Measurements from ENCODE around the gene TACC2. TPM values are rescaled to one million over a fixed set of nuclear protein-coding genes. Genes with fewer than 3 reads are reported as not detected.
A peak's percentile ranks its signal among the peaks of the same experiment; 100 is the strongest.

The TACC2 gene
- total and polyA plus RNA-seq, 12 donors, result 68.1 to 451 (median 364) TPM

- Histone ChIP-seq H3K27ac (no peak overlapping the region), H3K4me1 (peaks cover 1 to 17% (median 3%) of the 10 kb centered on the region in 9 donors), H3K27me3 (no peaks in the 10 kb centered on the region), H3K36me3 (no peaks in the 10 kb centered on the region), H3K9me3 (no peaks in the 10 kb centered on the region), H3K4me3 (no peak overlapping the region)
- TF ChIP-seq CTCF (IDR thresholded peaks at IDR 0.05), result no peak
- ATAC-seq (no peak), DNase-seq (no peak)
- WGBS, 2 donors, result 75 to 76% methylated on average over 8 of the region's 8 CpGs
- intact Hi-C loops (cut with DNase I), result loop anchor here in 2 of 10 donors (5.0 to 10.0 kb wide), 2 partner anchors 421 to 423 kb away; no protein-coding TSS in a partner anchor
These were observed 292.8 kb downstream of the TACC2 start for GRCh38 chr10:122281751-122282150.

GRCh38 chr10:122282253-122282671 is 293.3 kb downstream of the TACC2 start:
- no peak for TF ChIP-seq CTCF (IDR thresholded peaks at IDR 0.05)
- peaks cover 3 to 22% (median 7%) of the 10 kb centered on the region in 9 donors for H3K4me1 ChIP-seq
- H3K4me3 ChIP-seq, result no peak overlapping the region
- 68 to 71% methylated on average over 9 of the region's 9 CpGs for WGBS, 2 donors
- ATAC-seq (peak in 4 of 8 donors; percentile 10 to 46 (median 28)), DNase-seq (peak in 1 of 2 donors; percentile 43)
- H3K27ac ChIP-seq, result peak overlapping the region in 1 of 10 donors; percentile 30
- H3K36me3 ChIP-seq, result no peaks in the 10 kb centered on the region
- intact Hi-C loops (cut with DNase I), result loop anchor here in 2 of 10 donors (5.0 to 10.0 kb wide), 2 partner anchors 420 to 423 kb away; no protein-coding TSS in a partner anchor
- H3K9me3 ChIP-seq, result no peaks in the 10 kb centered on the region
- H3K27me3 ChIP-seq, result no peaks in the 10 kb centered on the region

GRCh38 chr10:122282909-122283308 is 293.9 kb downstream of the TACC2 start:
- ATAC-seq (no peak), DNase-seq (no peak)
- H3K4me1 ChIP-seq, result peaks cover 3 to 28% (median 13%) of the 10 kb centered on the region in 9 donors
- intact Hi-C loops (cut with DNase I), result loop anchor here in 2 of 10 donors (5.0 to 10.0 kb wide), 2 partner anchors 419 to 422 kb away; no protein-coding TSS in a partner anchor
- H3K9me3 ChIP-seq, result no peaks in the 10 kb centered on the region
- H3K27me3 ChIP-seq, result no peaks in the 10 kb centered on the region
- H3K4me3 ChIP-seq, result no peak overlapping the region
- H3K27ac ChIP-seq, result peak overlapping the region in 2 of 10 donors; percentile 5 to 30
- WGBS, 2 donors, result 78 to 81% methylated on average over 7 of the region's 7 CpGs
- no peaks in the 10 kb centered on the region for H3K36me3 ChIP-seq
- no peak for TF ChIP-seq CTCF (IDR thresholded peaks at IDR 0.05)

- no peak for ATAC-seq
- 80 to 86% methylated on average over 17 of the region's 17 CpGs for WGBS, 2 donors
- no peaks in the 10 kb centered on the region for H3K27me3 ChIP-seq
These were observed 296.8 kb downstream of the TACC2 start for GRCh38 chr10:122285506-122286444.

More at GRCh38 chr10:122285506-122286444, 296.8 kb downstream of the TACC2 start:
- Histone ChIP-seq H3K4me1 (peaks cover 3 to 32% (median 17%) of the 10 kb centered on the region in 9 donors), H3K27ac (peak overlapping the region in 4 of 10 donors; percentile 39 to 81 (median 44)), H3K4me3 (no peak overlapping the region), H3K9me3 (no peaks in the 10 kb centered on the region), H3K36me3 (no peaks in the 10 kb centered on the region)
- DNase-seq, result no peak
- no peak for TF ChIP-seq CTCF (IDR thresholded peaks at IDR 0.05)
- intact Hi-C loops (cut with DNase I), result loop anchor here in 1 of 10 donors (10.0 kb wide), 1 partner anchor 419 kb away; no protein-coding TSS in a partner anchor
